CD4-positive, alpha-beta T cell treated with Interleukin-15 for 4 hours (primary cell): ENCODE results near the gene USP47.
"Not testable (repeated sequence)": the region's sequence is repeated elsewhere in the genome, so short reads cannot be mapped to it uniquely, and the experiment has no call there.

Source experiments
- DNase-seq: peaks from one replicate; pipeline ENCODE4 v3.0.0-alpha.2; 2020; ENCODE audit warnings: low spot score

Gene USP47

GRCh38 chr11:11831406-11831805, 10.4 kb upstream of the USP47 start:
- not testable (repeated sequence) for DNase-seq

DNA sequence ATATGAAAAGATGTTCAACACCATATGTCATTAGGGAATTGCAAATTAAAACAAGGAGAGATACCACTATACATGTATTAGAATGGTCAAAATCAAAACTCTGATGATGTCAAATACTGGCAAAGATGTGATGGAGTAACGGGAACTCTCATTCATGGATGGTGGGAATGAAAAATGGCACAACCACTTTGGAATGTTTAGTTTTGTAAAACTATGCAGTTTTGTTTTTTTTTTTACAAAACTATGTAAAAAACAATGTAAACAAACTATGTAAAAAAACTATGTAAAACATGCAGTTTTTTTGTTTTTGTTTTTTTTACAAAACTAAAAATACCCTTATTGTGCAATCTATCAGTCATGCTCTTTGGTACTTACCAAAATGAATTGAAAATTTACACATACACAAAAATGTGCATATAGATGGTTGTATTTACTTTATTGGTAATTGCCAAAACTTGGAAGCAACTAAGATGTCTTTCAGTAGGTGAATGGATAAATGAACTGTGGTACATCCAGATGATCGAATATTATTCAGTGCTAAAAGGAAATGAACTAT, 5.0 kb upstream of the USP47 start:
- DNase-seq, result no peak

- DNase-seq, result no peak
Observed at GRCh38 chr11:11839718-11840117, 2.1 kb upstream of the USP47 start.

DNA sequence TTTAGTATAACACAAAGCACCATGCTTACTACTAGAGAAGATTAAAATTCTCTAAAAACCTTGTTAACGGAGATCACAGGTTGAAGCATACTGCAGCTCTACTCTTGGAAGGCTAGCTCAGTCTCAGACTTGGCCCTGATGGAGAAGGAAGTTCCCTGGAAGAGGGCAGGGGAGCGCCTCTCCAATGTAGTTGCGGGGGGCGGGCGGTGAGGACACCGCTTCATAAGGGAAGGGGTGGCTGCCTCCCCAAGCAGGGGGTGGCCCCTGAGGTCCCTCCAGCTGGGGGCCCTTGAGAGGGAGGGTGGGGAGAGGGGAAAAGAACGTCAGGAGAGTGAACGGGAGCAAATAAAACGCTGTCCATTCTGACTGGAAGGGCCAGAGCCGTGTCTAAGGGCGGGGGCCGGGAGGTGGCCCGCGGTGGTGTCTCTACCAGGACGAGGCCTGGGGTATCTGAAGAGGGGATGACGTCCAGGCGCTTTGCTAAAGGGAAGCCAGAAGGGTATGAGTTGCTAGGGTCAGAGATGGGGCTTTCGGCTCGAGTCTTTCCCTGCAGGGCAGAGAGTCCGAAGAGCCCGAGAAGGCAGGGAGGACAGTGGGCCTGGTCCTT, 553 bp upstream of the USP47 start:
- DNase-seq, result no peak

DNA sequence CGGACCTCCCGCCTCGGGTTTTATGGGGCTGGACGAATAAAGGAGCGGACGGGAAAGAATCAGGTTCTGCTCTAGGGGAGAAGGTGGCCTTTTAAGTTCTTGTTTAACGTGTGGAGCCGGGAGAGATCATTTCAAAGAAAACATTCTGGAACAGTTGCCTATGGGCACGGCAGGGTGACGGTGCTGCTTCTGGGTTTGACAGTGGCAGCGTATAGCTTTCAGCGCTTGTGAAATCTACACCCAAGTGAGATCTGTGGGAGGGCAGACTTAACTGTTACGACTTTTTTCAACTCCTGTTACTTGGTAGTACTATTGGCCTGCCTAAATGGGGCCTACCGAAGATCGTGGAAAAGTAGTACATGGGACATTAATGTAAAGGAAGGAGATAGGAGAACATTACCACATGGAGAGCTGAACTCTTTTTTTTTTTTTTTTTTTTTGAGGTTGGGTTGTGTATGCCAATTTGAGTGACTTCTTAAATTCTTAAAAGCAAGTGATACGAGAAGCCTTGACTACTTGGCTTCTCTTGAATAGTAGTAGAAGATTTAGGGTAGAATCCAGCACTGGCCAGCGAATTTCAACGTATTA, 743 bp downstream of the USP47 start:
- peak; percentile 62 for DNase-seq

GRCh38 chr11:11843211-11843621, 1.4 kb downstream of the USP47 start:
- DNase-seq, result peak; percentile 78

GRCh38 chr11:11843642-11844041, 1.9 kb downstream of the USP47 start:
- DNase-seq, result no peak

GRCh38 chr11:11844272-11844671, 2.5 kb downstream of the USP47 start:
- DNase-seq, result no peak

DNA sequence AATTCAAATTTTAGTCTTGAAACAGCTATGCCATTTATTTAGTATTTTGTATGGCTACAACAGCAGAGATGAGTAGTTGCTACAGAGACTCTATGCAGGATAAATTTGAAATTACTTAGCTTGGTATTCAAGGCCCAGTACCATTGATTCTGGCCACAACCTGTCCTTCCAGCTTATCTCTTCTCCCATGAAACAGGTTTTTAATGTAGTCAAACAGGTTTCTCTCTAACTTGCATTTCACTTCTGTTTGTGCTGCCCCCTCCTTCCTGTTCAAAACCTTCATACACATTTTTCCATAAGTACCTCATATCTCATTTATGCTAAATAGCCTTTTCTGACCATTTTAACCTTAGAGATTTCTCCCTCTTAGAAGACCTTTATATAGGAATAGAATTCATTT, 3.3 kb downstream of the USP47 start:
- no peak for DNase-seq

- DNase-seq, result no peak
Observed at GRCh38 chr11:11845551-11845950, 3.8 kb downstream of the USP47 start.

GRCh38 chr11:11847082-11847481, 5.3 kb downstream of the USP47 start:
- no peak for DNase-seq

GRCh38 chr11:11848891-11849746, 7.3 kb downstream of the USP47 start:
- DNase-seq, result peak; percentile 69

DNA sequence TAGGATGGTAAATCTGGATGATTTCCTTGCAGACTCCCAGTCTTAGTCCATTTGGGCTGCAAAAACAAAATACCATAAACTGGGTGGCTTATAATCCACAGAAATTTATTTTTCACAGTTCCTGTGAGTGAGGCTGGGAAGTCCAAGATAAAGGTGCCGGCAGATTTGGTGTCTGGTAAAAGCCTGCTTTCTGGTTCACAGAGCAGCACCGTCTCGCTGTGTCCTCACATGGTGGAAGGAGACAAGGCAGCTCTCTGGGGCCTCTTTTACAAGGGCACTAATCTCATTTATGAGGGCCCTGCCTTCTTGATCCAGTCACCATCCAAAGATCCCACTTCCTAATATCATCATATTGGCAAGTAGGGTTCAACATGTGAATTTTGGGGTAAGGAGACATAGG, 8.9 kb downstream of the USP47 start:
- DNase-seq, result no peak

DNA sequence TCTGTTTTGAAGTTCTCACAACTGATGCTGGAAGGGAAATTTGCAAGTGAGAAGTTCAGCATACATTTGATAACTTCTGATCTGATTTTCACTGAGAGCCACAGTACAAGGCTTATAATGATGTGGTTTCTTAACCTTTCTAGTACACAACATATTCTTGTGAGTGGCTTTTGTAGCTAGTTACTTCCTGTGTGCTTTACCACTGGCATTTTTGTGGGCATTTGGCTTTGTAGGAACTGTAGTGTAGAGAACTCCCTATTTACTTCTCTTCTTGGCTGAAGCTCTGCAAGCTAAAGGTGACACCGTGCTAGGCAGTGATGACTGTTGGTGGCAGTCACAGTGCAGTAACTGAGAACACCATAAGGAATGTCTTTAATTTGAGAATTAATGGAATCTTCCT, 14.9 kb downstream of the USP47 start:
- DNase-seq, result peak; percentile 50

DNA sequence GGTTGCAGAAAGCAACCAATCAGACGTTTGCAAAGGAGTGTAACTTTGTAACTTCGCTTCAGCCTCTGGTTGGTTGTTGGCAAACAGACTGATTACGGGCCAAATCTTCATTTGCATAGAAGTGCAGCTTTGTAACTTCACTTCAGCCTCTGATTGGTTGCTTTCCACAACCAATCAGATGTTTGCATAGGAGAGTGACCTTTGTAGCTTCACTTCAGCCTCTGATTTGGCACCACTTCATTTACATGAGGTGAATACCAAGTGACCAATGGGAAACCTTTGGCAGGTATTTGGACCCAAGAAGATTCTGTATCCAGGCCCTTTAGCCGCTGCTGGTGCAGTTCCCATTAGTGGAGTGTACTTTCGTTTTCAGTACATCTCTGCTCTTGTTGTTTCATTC, 16.0 kb downstream of the USP47 start:
- peak; percentile 35 for DNase-seq

- DNase-seq, result no peak
Observed at GRCh38 chr11:11858676-11859075, 16.9 kb downstream of the USP47 start.

- DNase-seq, result no peak
Observed at GRCh38 chr11:11860103-11860979, 18.6 kb downstream of the USP47 start.

DNA sequence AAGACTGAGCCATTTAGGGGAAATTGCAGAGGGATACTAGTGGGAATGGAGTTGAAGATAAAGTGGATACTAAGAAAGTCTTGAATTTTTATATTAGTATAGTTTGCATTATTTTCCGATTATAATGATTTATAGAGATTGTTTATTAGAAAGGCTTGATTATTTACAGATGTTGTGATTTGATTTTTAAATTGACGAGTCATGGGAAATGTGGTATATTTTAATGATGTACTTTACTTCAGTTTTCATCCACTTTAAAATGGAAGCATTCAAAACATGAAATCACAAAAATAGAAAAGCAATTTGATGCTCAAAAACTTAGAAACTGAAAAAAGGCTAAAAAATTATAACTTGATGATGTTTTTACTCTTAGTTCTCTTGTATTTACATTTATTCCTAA, 21.2 kb downstream of the USP47 start:
- no peak for DNase-seq

GRCh38 chr11:11864332-11864731, 22.6 kb downstream of the USP47 start:
- DNase-seq, result no peak

DNA sequence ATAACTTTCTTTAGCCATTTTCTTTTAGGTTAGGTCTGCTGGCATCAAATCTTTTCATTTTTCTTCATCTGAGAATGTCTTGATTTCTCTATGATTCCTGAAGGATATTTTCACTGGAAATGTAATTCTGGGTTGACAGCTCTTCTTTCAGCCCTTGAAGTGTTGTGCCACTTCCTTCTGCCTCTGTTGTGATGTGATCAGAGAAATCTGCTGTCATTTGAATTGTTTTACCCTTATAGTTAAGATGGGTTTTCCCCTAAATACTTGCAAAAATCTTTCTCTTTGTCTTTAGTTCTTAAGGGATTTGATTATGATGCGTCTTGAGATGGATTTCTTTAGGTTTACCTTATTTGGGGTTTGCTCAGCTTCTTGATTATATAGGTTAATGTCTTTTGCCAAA, 23.0 kb downstream of the USP47 start:
- no peak for DNase-seq

DNA sequence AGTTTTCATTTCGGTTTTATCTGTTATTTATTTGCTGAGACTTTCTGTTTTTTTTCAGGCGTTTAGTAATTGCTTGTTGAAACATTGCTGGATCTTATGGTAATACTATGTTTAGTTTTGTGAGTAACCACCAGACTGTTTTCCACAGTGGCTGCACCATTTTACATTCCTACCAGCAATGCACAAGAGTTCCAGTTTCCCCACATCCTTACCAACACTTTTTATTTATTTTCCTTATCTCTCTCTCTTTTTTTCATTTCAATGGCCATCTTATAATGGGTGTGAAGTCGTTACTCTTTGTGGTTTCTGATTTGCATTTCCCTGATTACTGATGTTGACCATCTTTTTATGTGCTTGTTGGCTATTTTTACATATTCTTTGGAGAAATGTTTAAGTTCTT, 23.7 kb downstream of the USP47 start:
- DNase-seq, result no peak

DNA sequence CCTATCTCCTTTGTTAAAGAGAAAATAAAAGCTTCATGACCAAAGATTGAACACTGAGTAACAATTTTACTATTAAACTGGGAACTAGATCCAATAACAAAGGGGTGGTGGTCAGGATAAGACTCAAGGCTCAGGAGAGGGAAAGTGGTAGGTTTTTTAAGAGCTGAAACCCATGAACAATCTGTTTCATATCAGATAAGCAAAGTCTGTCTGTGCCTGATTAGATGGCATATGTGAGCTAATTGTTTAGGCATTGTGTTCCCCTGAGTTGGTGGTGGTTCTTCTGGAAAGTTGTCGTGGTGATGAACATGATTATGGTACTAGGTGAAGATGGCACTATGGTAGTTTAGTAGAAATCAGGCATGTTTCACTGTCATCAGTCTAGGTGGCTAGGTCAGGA, 24.4 kb downstream of the USP47 start:
- DNase-seq, result no peak
